PC-9 (cell line): ENCODE measurements around the gene ICA1.

Source experiments
- CTCF ChIP-seq: fragments of 200-600 bp; sonication (generic); conservative IDR thresholded peaks from 2 replicates; pipeline ENCODE4 v1.6.1; 2017; ENCODE audit warnings: mixed run types, antibody characterized with exemption, mild to moderate bottlenecking, moderate library complexity
- EZH2 ChIP-seq: fragments of 200-600 bp; sonication (generic); IDR thresholded peaks from 2 replicates; pipeline ENCODE4 v1.8.0; 2017; ENCODE audit warnings: antibody characterized with exemption, low read depth

DNA sequence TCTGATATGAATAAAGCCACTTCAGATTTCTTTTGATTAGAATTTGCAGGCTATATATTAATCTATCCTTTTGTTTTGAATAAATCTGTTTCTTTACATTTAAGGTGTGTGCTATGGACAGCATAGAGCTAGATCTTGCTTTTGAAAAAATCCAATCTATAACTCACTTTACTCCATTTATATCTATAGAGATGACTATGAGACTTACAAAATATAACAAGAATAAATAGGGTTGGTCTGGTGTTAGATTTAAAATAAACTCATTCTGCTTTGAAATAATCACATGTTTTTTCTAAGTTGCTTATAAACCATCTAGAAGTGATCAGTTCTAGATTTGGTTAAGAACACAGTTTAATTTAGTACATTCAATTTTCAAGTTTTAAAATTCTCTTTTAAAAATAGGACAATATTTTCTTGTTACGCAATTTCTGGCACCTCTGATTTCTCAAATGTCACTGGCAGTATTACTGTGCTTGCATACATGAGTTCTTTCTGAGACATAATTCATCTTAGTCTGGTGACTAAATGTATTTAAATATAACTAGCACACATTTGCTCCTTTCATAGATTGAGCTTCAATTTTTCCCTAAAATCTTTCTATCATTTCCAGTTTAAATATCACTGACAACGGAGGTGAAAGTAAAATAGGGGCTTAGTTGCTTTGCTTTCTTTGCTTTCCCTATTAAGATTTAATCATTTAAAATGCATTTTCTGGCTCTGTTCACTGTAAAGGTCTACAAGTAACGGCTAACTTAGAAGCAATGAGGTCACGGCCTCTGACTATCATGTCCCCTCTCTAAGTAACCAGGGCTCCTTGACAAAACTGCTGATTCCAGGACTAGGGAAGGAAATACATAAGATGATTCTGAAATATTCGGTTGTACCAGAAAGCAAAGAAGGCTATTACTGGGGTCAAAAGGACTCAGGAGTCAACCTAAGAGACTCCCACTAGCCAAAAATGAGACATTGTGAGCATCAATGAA lies 89.3 kb downstream of the ICA1 start:
- no peak for TF ChIP-seq CTCF
- TF ChIP-seq EZH2: no peak
